Activated naive CD8-positive, alpha-beta T cell treated with anti-CD3 and anti-CD28 coated beads for 36 hours (primary cell): Measurements from ENCODE around the gene SLC27A1. TPM values are rescaled to one million over a fixed set of nuclear protein-coding genes. Genes with fewer than 3 reads are reported as not detected.
"Not testable (repeated sequence)": the region's sequence is repeated elsewhere in the genome, so short reads cannot be mapped to it uniquely, and the experiment has no call there.

Experiments used
- DNase-seq: peaks from one replicate; pipeline ENCODE4 v3.0.0; 2021
- H3K27ac Mint-ChIP-seq: one replicate; pipeline ENCODE4 v1.8.0; 2022; ENCODE audit warnings: mild to moderate bottlenecking, moderate library complexity, mixed read lengths
- H3K27me3 Mint-ChIP-seq: one replicate; pipeline ENCODE4 v1.8.0; 2022; ENCODE audit warnings: mild to moderate bottlenecking, mixed read lengths
- H3K36me3 Mint-ChIP-seq: one replicate; pipeline ENCODE4 v1.8.0; 2021; ENCODE audit warnings: mild to moderate bottlenecking, mixed read lengths
- H3K4me1 Mint-ChIP-seq: one replicate; pipeline ENCODE4 v1.8.0; 2021; ENCODE audit warnings: mixed read lengths
- H3K4me3 Mint-ChIP-seq: one replicate; pipeline ENCODE4 v1.8.0; 2022; ENCODE audit warnings: mild to moderate bottlenecking, moderate library complexity, mixed read lengths
- H3K9me3 Mint-ChIP-seq: one replicate; pipeline ENCODE4 v1.8.0; 2022; ENCODE audit warnings: mixed read lengths
- total RNA-seq, 2 experiments: library from RNA; stranded (reverse); gene quantifications; one replicate each; pipeline ENCODE4 v1.2.3, GENCODE V29; 2021

The SLC27A1 gene
- total RNA-seq, 2 experiments from 2014 or later = 2.6 to 2.8 TPM

DNA sequence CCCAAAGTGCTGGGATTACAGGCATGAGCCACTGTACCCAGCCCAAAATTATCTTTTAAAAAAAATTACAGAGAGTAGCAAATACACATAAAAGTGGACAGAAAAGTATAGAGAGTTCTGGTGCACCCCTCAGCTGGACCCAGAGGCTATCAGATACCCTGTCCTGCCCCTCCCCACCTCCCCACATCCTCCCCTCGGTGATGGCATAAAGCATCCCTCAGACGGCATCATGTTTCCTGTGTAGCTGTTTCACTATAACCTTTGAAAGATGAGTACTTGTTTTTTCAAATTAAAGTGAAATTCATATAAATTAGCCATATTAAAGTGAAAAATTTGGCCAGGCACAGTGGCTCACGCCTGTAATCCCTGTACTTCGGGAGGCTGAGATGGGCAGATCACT, 20.1 kb downstream of the SLC27A1 start:
- Mint-ChIP-seq H3K27me3 (no peaks in the 10 kb centered on the region), H3K9me3 (no peaks in the 10 kb centered on the region), H3K36me3 (peaks cover 4% of the 10 kb centered on the region), H3K4me3 (no peak overlapping the region), H3K27ac (no peak overlapping the region), H3K4me1 (peaks cover 29% of the 10 kb centered on the region)
- DNase-seq = no peak

DNA sequence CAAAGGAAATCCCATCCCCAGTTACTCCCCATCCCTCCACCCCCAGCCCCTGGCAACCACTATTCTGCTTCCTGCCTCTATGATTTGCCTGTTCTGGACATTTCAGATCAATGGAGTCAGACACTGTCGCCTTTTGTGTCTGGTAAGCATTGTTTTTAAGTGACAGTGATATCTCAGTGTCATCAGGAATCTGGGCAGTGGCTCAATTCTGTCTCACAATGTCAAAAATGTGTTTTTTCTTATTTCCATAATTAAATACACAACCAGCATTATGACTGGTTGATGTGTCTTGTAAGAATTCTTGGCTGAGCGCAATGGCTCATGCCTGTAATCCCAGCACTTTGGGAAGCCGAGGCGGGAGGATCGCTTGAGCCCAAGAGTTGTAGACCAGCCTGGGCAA, 21.0 kb downstream of the SLC27A1 start:
- Mint-ChIP-seq H3K27ac (no peak overlapping the region), H3K9me3 (no peaks in the 10 kb centered on the region), H3K27me3 (no peaks in the 10 kb centered on the region), H3K36me3 (peaks cover 4% of the 10 kb centered on the region), H3K4me1 (peaks cover 31% of the 10 kb centered on the region), H3K4me3 (no peak overlapping the region)
- no peak for DNase-seq

GRCh38 chr19:17495639-17496296, 25.4 kb downstream of the SLC27A1 start:
- Mint-ChIP-seq H3K36me3 (no peaks in the 10 kb centered on the region), H3K9me3 (no peaks in the 10 kb centered on the region), H3K27me3 (no peaks in the 10 kb centered on the region), H3K4me1 (peaks cover 19% of the 10 kb centered on the region), H3K4me3 (no peak overlapping the region), H3K27ac (no peak overlapping the region)
- no peak for DNase-seq

DNA sequence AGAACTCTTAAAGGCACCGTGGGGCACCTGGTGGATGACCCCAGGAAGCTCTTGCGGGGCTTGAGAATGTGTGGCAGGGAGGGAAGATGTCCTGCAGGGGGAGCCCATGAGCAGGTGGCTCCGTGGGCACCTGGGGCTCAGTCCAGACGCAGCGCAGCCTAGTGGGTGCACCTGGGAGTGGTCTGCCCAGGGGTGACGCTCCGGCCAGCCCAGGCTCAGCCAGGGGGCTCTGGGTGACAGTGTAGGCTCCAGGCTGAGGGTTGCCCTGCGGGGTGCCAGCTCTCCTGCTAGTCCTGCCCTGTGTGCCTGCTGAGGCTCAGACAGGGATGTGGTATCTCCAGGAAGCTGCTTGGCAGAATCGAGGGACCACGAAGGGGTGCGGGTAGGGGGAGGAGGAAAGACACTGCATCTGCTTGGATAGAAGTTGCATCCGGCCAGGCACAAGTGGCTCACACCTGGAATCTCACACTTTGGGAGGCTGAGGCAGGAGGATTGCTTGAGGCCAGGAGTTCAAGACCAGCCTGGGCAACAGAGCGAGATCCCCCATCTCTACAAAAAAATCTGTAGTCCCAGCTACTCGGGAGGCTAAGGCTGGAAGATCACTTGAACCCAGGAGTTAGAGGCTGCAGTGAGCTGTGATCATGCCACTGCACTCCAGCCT, 26.1 kb downstream of the SLC27A1 start:
- H3K4me3 Mint-ChIP-seq = no peak overlapping the region
- peaks cover 14% of the 10 kb centered on the region for H3K4me1 Mint-ChIP-seq
- H3K27me3 Mint-ChIP-seq = no peaks in the 10 kb centered on the region
- peak; percentile 85 for DNase-seq
- H3K36me3 Mint-ChIP-seq = peaks cover 3% of the 10 kb centered on the region
- H3K9me3 Mint-ChIP-seq = no peaks in the 10 kb centered on the region
- H3K27ac Mint-ChIP-seq = no peak overlapping the region

DNA sequence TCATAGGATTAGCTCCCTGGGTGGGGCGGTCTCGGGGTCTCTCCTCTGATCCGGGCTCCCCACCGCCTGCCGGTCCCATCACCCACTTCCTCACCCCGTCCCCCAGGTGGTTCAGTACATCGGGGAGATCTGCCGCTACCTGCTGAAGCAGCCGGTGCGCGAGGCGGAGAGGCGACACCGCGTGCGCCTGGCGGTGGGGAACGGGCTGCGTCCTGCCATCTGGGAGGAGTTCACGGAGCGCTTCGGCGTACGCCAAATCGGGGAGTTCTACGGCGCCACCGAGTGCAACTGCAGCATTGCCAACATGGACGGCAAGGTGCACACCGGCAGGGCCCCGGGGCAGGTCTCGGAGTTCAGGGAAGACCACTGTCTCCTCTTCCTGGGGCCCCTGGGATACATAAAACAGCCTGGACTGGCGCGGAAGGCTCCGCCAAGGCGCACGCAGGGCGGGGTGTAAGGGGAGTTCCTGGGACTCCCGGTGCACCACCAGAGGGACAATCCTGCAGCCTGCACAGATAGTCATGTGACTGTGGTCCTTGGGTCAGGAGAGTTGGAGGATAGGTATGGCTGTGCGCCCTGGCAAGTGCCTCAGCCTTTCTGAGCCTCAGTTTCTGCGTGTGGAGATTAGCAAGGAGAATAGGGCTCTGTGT, 26.9 kb downstream of the SLC27A1 start:
- no peak overlapping the region for H3K4me3 Mint-ChIP-seq
- no peak for DNase-seq
- H3K27me3 Mint-ChIP-seq = no peaks in the 10 kb centered on the region
- H3K36me3 Mint-ChIP-seq = peaks cover 3% of the 10 kb centered on the region
- peaks cover 14% of the 10 kb centered on the region for H3K4me1 Mint-ChIP-seq
- no peaks in the 10 kb centered on the region for H3K9me3 Mint-ChIP-seq
- no peak overlapping the region for H3K27ac Mint-ChIP-seq

DNA sequence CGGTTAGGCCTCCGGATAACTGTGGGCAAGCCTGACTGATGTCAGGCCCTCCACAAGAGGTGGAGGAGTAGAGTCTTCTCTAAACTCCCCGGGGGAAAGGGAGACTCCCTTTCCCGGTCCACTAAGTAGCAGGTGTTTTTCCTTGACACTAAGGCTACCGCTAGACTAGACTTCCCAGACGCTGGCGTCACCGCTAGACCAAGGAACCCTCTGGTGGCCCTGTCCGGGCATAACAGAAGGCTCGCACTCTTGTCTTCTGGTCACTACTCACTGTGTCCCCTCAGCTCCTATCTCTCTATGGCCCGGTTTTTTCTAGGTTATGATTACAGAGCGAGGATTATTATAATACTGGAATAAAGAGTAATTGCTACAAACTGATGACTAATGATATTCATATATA, 28.7 kb downstream of the SLC27A1 start:
- H3K4me1 Mint-ChIP-seq = peaks cover 14% of the 10 kb centered on the region
- H3K27ac Mint-ChIP-seq, H3K27me3 Mint-ChIP-seq, DNase-seq, H3K4me3 Mint-ChIP-seq, H3K9me3 Mint-ChIP-seq, H3K36me3 Mint-ChIP-seq: not testable (repeated sequence)

DNA sequence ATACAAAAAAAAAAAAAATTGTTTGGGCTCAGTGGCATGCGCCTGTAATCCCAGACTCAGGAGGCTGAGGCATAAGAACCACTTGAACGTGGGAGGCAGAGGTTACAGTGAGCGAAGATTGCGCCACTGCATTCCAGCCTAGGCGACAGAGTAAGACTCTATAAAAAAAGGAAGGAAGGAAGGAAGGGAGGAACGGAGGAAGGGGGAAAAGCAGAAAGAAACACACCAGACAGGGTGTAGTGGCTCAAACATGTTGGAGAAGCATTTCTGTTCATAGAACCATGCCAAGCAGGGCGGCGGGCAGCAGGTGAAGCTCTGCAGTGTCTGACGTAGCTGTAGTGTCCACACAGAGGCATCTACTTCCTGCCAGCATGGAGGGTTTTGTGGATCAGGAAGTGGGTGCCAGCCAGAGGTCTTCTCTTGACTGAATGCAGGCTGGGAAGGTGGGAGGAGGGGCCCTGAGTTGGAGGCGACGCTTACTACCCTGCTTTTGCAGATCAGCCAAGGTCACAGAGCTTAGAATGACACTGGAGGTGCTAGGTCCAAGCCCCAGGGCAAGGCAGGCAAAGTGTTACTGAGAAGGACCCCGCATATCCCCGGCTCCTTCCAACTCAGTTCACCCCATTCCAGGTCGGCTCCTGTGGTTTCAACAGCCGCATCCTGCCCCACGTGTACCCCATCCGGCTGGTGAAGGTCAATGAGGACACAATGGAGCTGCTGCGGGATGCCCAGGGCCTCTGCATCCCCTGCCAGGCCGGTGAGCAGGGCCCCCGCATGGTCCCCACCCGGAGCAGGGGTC, 29.5 kb downstream of the SLC27A1 start:
- peaks cover 14% of the 10 kb centered on the region for H3K4me1 Mint-ChIP-seq
- H3K27ac Mint-ChIP-seq = peak overlapping the region; percentile 16
- no peak overlapping the region for H3K4me3 Mint-ChIP-seq
- H3K36me3 Mint-ChIP-seq = peaks cover 3% of the 10 kb centered on the region
- no peak for DNase-seq
- no peaks in the 10 kb centered on the region for H3K9me3 Mint-ChIP-seq
- H3K27me3 Mint-ChIP-seq = no peaks in the 10 kb centered on the region

DNA sequence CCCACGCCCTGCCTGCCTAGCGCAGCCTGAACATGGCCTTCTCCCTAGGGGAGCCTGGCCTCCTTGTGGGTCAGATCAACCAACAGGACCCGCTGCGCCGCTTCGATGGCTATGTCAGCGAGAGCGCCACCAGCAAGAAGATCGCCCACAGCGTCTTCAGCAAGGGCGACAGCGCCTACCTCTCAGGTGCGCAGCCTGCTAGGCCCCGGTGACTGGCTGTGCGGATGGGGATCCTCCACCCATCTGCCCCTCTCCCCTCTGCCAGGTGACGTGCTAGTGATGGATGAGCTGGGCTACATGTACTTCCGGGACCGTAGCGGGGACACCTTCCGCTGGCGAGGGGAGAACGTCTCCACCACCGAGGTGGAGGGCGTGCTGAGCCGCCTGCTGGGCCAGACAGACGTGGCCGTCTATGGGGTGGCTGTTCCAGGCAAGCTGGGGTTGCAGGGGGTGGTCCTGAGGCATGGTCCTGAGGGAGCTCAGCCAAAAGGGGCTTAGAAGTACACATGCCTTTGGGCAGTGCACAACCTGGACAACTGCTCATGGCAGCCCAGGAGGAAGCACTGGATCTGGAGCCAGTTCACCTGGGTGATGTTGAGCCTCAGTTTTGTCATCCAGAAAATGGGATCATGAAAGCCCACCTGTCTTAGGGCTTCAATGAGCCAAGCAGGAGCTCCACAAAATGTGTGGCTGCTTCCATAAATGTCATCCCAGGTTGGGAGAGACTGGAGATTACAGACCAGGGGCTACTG, 30.3 kb downstream of the SLC27A1 start:
- H3K4me3 Mint-ChIP-seq = no peak overlapping the region
- H3K4me1 Mint-ChIP-seq = peaks cover 14% of the 10 kb centered on the region
- no peaks in the 10 kb centered on the region for H3K9me3 Mint-ChIP-seq
- H3K27me3 Mint-ChIP-seq = no peaks in the 10 kb centered on the region
- DNase-seq = no peak
- H3K27ac Mint-ChIP-seq = no peak overlapping the region
- H3K36me3 Mint-ChIP-seq = peaks cover 3% of the 10 kb centered on the region

DNA sequence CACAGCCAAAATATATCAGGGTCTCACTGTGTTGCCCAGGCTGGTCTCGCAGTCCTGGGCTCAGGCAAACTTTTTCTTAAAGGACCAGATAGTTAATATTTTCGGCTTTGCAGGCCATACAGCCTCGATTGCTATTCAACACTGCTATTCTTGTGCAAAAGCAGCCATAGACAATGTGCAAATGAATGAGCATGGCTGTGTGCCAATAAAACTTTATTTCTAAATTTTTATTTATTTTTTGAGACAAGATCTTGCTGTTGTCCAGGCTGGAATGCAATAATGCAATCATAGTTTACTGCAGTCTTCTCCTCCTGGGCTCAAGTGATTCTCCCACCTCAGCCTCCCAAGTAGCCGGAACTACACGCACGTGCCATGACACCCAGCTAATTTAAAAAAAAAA, 32.9 kb downstream of the SLC27A1 start:
- Mint-ChIP-seq H3K9me3 (no peaks in the 10 kb centered on the region), H3K27ac (no peak overlapping the region), H3K36me3 (peaks cover 8% of the 10 kb centered on the region), H3K27me3 (no peaks in the 10 kb centered on the region), H3K4me3 (no peak overlapping the region), H3K4me1 (peaks cover 14% of the 10 kb centered on the region)
- DNase-seq = no peak

DNA sequence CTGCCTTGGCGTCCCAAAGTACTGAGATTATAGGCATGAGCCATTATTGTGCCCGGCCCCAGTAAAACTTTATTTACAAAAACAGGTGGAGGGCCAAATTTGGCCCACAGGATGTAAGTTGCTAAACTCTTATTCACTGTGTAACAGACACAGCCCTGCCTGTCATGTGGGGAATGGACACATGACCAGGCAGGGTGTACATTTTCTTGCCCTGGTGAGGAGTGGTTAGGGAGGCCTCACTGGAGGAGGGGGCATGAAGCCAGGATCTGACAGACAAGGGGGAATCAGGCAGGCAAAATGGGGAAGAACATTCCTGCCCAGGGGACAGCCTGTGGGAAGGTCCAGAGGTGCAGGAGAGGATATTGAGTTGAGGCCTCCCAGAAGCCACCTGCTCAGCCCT, 33.7 kb downstream of the SLC27A1 start:
- Mint-ChIP-seq H3K9me3 (no peaks in the 10 kb centered on the region), H3K27me3 (no peaks in the 10 kb centered on the region), H3K4me3 (no peak overlapping the region), H3K36me3 (peaks cover 13% of the 10 kb centered on the region), H3K4me1 (peaks cover 17% of the 10 kb centered on the region), H3K27ac (no peak overlapping the region)
- no peak for DNase-seq

GRCh38 chr19:17504456-17504855, 34.1 kb downstream of the SLC27A1 start:
- H3K9me3 Mint-ChIP-seq = no peaks in the 10 kb centered on the region
- H3K27ac Mint-ChIP-seq = no peak overlapping the region
- DNase-seq = no peak
- H3K36me3 Mint-ChIP-seq = peaks cover 18% of the 10 kb centered on the region
- peaks cover 17% of the 10 kb centered on the region for H3K4me1 Mint-ChIP-seq
- H3K27me3 Mint-ChIP-seq = no peaks in the 10 kb centered on the region
- no peak overlapping the region for H3K4me3 Mint-ChIP-seq

DNA sequence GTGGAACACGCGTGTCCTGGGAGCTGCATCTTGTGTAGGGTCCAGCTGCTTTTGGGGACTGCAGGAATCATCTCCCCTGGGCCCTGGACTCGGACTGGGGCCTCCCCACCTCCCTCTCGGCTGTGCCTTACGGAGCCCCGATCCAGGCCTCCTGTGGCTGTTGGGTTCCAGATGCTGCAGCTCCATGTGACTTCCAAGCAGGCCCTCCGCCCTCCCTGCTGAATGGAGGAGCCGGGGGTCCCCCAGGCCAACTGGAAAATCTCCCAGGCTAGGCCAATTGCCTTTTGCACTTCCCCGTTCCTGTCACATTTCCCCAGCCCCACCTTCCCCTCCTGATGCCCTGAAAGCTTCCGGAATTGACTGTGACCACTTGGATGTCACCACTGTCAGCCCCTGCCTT, 34.9 kb downstream of the SLC27A1 start:
- Mint-ChIP-seq H3K36me3 (peaks cover 25% of the 10 kb centered on the region), H3K4me3 (no peak overlapping the region), H3K9me3 (peaks cover 3% of the 10 kb centered on the region), H3K27ac (no peak overlapping the region), H3K27me3 (no peaks in the 10 kb centered on the region), H3K4me1 (peaks cover 18% of the 10 kb centered on the region)
- DNase-seq = no peak

DNA sequence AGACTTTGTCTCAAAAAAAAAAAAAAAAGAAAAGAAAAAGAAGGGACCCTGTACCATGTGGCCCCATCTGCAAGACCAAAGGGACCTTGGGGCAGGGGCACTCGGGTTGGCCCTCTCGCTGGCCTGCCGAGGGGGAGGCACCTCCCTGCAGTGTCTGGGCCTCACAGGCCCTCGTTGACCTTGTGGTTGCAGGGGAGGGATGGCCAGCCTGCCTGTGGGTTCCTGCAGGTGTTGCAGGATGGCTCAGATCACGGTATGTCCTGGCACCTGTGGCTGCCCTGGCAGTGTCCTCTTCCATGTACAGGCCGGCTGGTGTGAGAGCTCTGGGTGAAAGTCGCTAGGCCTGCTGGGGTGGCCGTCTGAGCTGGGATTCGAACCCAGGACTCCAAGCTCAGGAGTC, 36.4 kb downstream of the SLC27A1 start:
- H3K27ac Mint-ChIP-seq = no peak overlapping the region
- no peak overlapping the region for H3K4me3 Mint-ChIP-seq
- peaks cover 3% of the 10 kb centered on the region for H3K9me3 Mint-ChIP-seq
- H3K27me3 Mint-ChIP-seq = no peaks in the 10 kb centered on the region
- peaks cover 22% of the 10 kb centered on the region for H3K4me1 Mint-ChIP-seq
- no peak for DNase-seq
- H3K36me3 Mint-ChIP-seq = peaks cover 32% of the 10 kb centered on the region

- Mint-ChIP-seq H3K36me3 (peaks cover 37% of the 10 kb centered on the region), H3K27ac (peak overlapping the region; percentile 90), H3K4me1 (peaks cover 27% of the 10 kb centered on the region)
- not testable (repeated sequence) for H3K4me3 Mint-ChIP-seq, DNase-seq, H3K27me3 Mint-ChIP-seq, H3K9me3 Mint-ChIP-seq
Measured at GRCh38 chr19:17508558-17508933, 38.2 kb downstream of the SLC27A1 start.
